Urinary bladder (tissue), 4 donors: ENCODE data around the gene ATP6V0E2. TPM values are rescaled to one million over a fixed set of nuclear protein-coding genes. Genes with fewer than 3 reads are reported as not detected.

Source experiments
- DNase-seq: peaks from one replicate; pipeline ENCODE4 v3.0.0-alpha.2; 2015; ENCODE audit errors: extremely low spot score
- H3K27ac ChIP-seq: one replicate; pipeline ENCODE4 v1.5.1; 2013; ENCODE audit warnings: low read depth, mild to moderate bottlenecking, moderate library complexity
- H3K36me3 ChIP-seq: one replicate; pipeline ENCODE4 v1.6.1; 2013; ENCODE audit warnings: mild to moderate bottlenecking, moderate library complexity; ENCODE audit not compliant: insufficient read depth
- H3K4me1 ChIP-seq: one replicate; pipeline ENCODE4 v1.6.1; 2013; ENCODE audit warnings: mild to moderate bottlenecking, moderate library complexity; ENCODE audit not compliant: insufficient read depth
- H3K4me3 ChIP-seq: one replicate; pipeline ENCODE4 v1.5.1; 2013; ENCODE audit warnings: low read depth, low read length
- WGBS: extraction: QIAGEN DNeasy Blood & Tissue Kit; methylation state at CpG from one replicate; pipeline ENCODE4 v1.1.7; 2013; 5-methylcytosine and 5-hydroxymethylcytosine counted together
- polyA plus RNA-seq: library from polyadenylated mRNA; stranded (reverse); fragments of 200-250 nt; gene quantifications from one replicate; pipeline ENCODE4 v1.2.3, GENCODE V29; 2013
- total RNA-seq: library from RNA; depleted of rRNA; stranded (reverse); fragments of >200 nt; gene quantifications from one replicate; pipeline ENCODE4 v1.2.3, GENCODE V29; 2014
- donor health status: healthy with polysubstance abuse.
- donor health status: healthy.

Gene ATP6V0E2
- total and polyA plus RNA-seq, 2 donors = 8.2 to 34.3 TPM

GRCh38 chr7:149871576-149871975 is 2.2 kb upstream of the ATP6V0E2 start:
- 96% methylated on average over 1 of the region's 1 CpG for WGBS
- H3K27ac ChIP-seq = no peak overlapping the region
- DNase-seq = no peak

GRCh38 chr7:149872419-149873073 is 1.2 kb upstream of the ATP6V0E2 start:
- H3K4me3 ChIP-seq = peak overlapping the region; percentile 53
- H3K27ac ChIP-seq = no peak overlapping the region
- peak; percentile 70 for DNase-seq
- no peaks in the 10 kb centered on the region for H3K36me3 ChIP-seq
- WGBS = 17% methylated on average over 13 of the region's 13 CpGs
- no peaks in the 10 kb centered on the region for H3K4me1 ChIP-seq

More at GRCh38 chr7:149871576-149871975, 2.2 kb upstream of the ATP6V0E2 start:
- Histone ChIP-seq H3K4me1 (no peaks in the 10 kb centered on the region), H3K4me3 (no peak overlapping the region), H3K36me3 (no peaks in the 10 kb centered on the region)

GRCh38 chr7:149873970-149874643 is 338 bp downstream of the ATP6V0E2 start:
- Histone ChIP-seq H3K4me3 (peak overlapping the region; percentile 53), H3K4me1 (no peaks in the 10 kb centered on the region), H3K27ac (no peak overlapping the region), H3K36me3 (no peaks in the 10 kb centered on the region)
- DNase-seq = no peak
- 7% methylated on average over 46 of the region's 46 CpGs for WGBS

- H3K4me1 ChIP-seq = no peaks in the 10 kb centered on the region
- DNase-seq = no peak
- no peaks in the 10 kb centered on the region for H3K36me3 ChIP-seq
- H3K27ac ChIP-seq = no peak overlapping the region
- H3K4me3 ChIP-seq = no peak overlapping the region
- WGBS = 76% methylated on average over 8 of the region's 8 CpGs
These were observed 867 bp downstream of the ATP6V0E2 start for GRCh38 chr7:149874644-149875028.

- no peak overlapping the region for H3K4me3 ChIP-seq
- 92% methylated on average over 4 of the region's 4 CpGs for WGBS
- no peaks in the 10 kb centered on the region for H3K4me1 ChIP-seq
- H3K36me3 ChIP-seq = no peaks in the 10 kb centered on the region
- no peak for DNase-seq
- no peak overlapping the region for H3K27ac ChIP-seq
These were observed 1.6 kb downstream of the ATP6V0E2 start for GRCh38 chr7:149875396-149875795.

- Histone ChIP-seq H3K27ac (no peak overlapping the region), H3K36me3 (no peaks in the 10 kb centered on the region), H3K4me1 (no peaks in the 10 kb centered on the region), H3K4me3 (no peak overlapping the region)
- WGBS = 88% methylated on average over 16 of the region's 16 CpGs
- no peak for DNase-seq
These were observed 4.2 kb downstream of the ATP6V0E2 start for GRCh38 chr7:149877890-149878522.

- Histone ChIP-seq H3K36me3 (no peaks in the 10 kb centered on the region), H3K27ac (no peak overlapping the region), H3K4me3 (no peak overlapping the region), H3K4me1 (no peaks in the 10 kb centered on the region)
- WGBS = 89% methylated on average over 13 of the region's 13 CpGs
- DNase-seq = no peak
These were observed 4.8 kb downstream of the ATP6V0E2 start for GRCh38 chr7:149878523-149878921.

GRCh38 chr7:149879271-149879743 is 5.5 kb downstream of the ATP6V0E2 start:
- WGBS = 92% methylated on average over 14 of the region's 14 CpGs
- no peaks in the 10 kb centered on the region for H3K4me1 ChIP-seq
- DNase-seq = no peak

GRCh38 chr7:149879766-149880637 is 6.2 kb downstream of the ATP6V0E2 start:
- no peak for DNase-seq
- Histone ChIP-seq H3K4me3 (no peak overlapping the region), H3K27ac (no peak overlapping the region), H3K36me3 (no peaks in the 10 kb centered on the region), H3K4me1 (no peaks in the 10 kb centered on the region)
- WGBS = 92% methylated on average over 16 of the region's 16 CpGs

More at GRCh38 chr7:149879271-149879743, 5.5 kb downstream of the ATP6V0E2 start:
- no peaks in the 10 kb centered on the region for H3K36me3 ChIP-seq
- no peak overlapping the region for H3K4me3 ChIP-seq
- no peak overlapping the region for H3K27ac ChIP-seq

- Histone ChIP-seq H3K4me1 (no peaks in the 10 kb centered on the region), H3K27ac (no peak overlapping the region), H3K36me3 (no peaks in the 10 kb centered on the region), H3K4me3 (no peak overlapping the region)
- DNase-seq = no peak
- WGBS = 48% methylated on average over 14 of the region's 14 CpGs
These were observed 7.0 kb downstream of the ATP6V0E2 start for GRCh38 chr7:149880638-149881311.

- H3K36me3 ChIP-seq = no peaks in the 10 kb centered on the region
- no peaks in the 10 kb centered on the region for H3K4me1 ChIP-seq
- H3K27ac ChIP-seq = no peak overlapping the region
- WGBS = 68% methylated on average over 19 of the region's 19 CpGs
- no peak for DNase-seq
- no peak overlapping the region for H3K4me3 ChIP-seq
These were observed 7.8 kb downstream of the ATP6V0E2 start for GRCh38 chr7:149881328-149882247.
